Measurements from ENCODE around the gene SOHLH1.

Gene SOHLH1

GRCh38 chr9:135664801-135665794, 34.2 kb downstream of the SOHLH1 start:
- no peak overlapping the region for H3K4me2 ChIP-seq (ENCODE audit: low read length)
- H3K4me1 ChIP-seq (ENCODE audit: low read length) = no peaks in the 10 kb centered on the region
- H3K27me3 ChIP-seq (ENCODE audit: low read depth, low read length) = no peaks in the 10 kb centered on the region
- H3K9me3 ChIP-seq (ENCODE audit: insufficient read depth, low read length) = no peaks in the 10 kb centered on the region
- TF ChIP-seq CTCF (IDR thresholded peaks at IDR 0.05; ENCODE audit: low read depth, low read length) (no peak), EZH2phosphoT487 (IDR thresholded peaks at IDR 0.05; ENCODE audit: low read depth) (no peak)
- no peaks in the 10 kb centered on the region for H3K79me2 ChIP-seq (ENCODE audit: low read length)
- no peak overlapping the region for H2AFZ ChIP-seq (ENCODE audit: low read depth, low read length)
- no peaks in the 10 kb centered on the region for H4K20me1 ChIP-seq (ENCODE audit: insufficient read depth, low read length)
- no peak overlapping the region for H3K9ac ChIP-seq (ENCODE audit: low read length)
- no peak overlapping the region for H3K4me3 ChIP-seq (ENCODE audit: low read length)
- no peaks in the 10 kb centered on the region for H3K36me3 ChIP-seq (replicated peaks; ENCODE audit: low read depth, low read length)
- no peak overlapping the region for H3K27ac ChIP-seq (ENCODE audit: low read length)

GRCh38 chr9:135664266-135664665, 35.0 kb downstream of the SOHLH1 start:
- Histone ChIP-seq H3K9me3 (ENCODE audit: insufficient read depth, low read length) (no peaks in the 10 kb centered on the region), H3K4me1 (ENCODE audit: low read length) (no peaks in the 10 kb centered on the region), H3K4me3 (ENCODE audit: low read length) (no peak overlapping the region), H3K4me2 (ENCODE audit: low read length) (no peak overlapping the region), H3K9ac (ENCODE audit: low read length) (no peak overlapping the region), H4K20me1 (ENCODE audit: insufficient read depth, low read length) (no peaks in the 10 kb centered on the region), H3K27ac (ENCODE audit: low read length) (no peak overlapping the region), H3K27me3 (ENCODE audit: low read depth, low read length) (no peaks in the 10 kb centered on the region), H3K36me3 (replicated peaks; ENCODE audit: low read depth, low read length) (no peaks in the 10 kb centered on the region), H3K79me2 (ENCODE audit: low read length) (no peaks in the 10 kb centered on the region), H2AFZ (ENCODE audit: low read depth, low read length) (no peak overlapping the region)
- TF ChIP-seq CTCF (IDR thresholded peaks at IDR 0.05; ENCODE audit: low read depth, low read length) = no peak
- TF ChIP-seq EZH2phosphoT487 (IDR thresholded peaks at IDR 0.05; ENCODE audit: low read depth) = no peak

- no peaks in the 10 kb centered on the region for H3K27me3 ChIP-seq (ENCODE audit: low read depth, low read length)
- no peak for TF ChIP-seq CTCF (IDR thresholded peaks at IDR 0.05; ENCODE audit: low read depth, low read length)
- TF ChIP-seq EZH2phosphoT487 (IDR thresholded peaks at IDR 0.05; ENCODE audit: low read depth) = no peak
Measured at GRCh38 chr9:135663857-135664256, 35.4 kb downstream of the SOHLH1 start.

GRCh38 chr9:135663451-135663770, 35.9 kb downstream of the SOHLH1 start:
- no peaks in the 10 kb centered on the region for H3K9me3 ChIP-seq (ENCODE audit: insufficient read depth, low read length)
- no peak overlapping the region for H3K9ac ChIP-seq (ENCODE audit: low read length)
- no peaks in the 10 kb centered on the region for H3K4me1 ChIP-seq (ENCODE audit: low read length)
- no peak overlapping the region for H3K4me3 ChIP-seq (ENCODE audit: low read length)
- no peaks in the 10 kb centered on the region for H3K79me2 ChIP-seq (ENCODE audit: low read length)
- no peaks in the 10 kb centered on the region for H4K20me1 ChIP-seq (ENCODE audit: insufficient read depth, low read length)
- no peaks in the 10 kb centered on the region for H3K27me3 ChIP-seq (ENCODE audit: low read depth, low read length)
- H3K27ac ChIP-seq (ENCODE audit: low read length) = no peak overlapping the region
- no peak overlapping the region for H2AFZ ChIP-seq (ENCODE audit: low read depth, low read length)
- H3K4me2 ChIP-seq (ENCODE audit: low read length) = no peak overlapping the region
- no peaks in the 10 kb centered on the region for H3K36me3 ChIP-seq (replicated peaks; ENCODE audit: low read depth, low read length)
- TF ChIP-seq EZH2phosphoT487 (IDR thresholded peaks at IDR 0.05; ENCODE audit: low read depth) = no peak

More at GRCh38 chr9:135663857-135664256, 35.4 kb downstream of the SOHLH1 start:
- H3K4me3 ChIP-seq (ENCODE audit: low read length) = no peak overlapping the region
- H3K9me3 ChIP-seq (ENCODE audit: insufficient read depth, low read length) = no peaks in the 10 kb centered on the region
- H3K27ac ChIP-seq (ENCODE audit: low read length) = no peak overlapping the region
- H3K4me2 ChIP-seq (ENCODE audit: low read length) = no peak overlapping the region
- no peaks in the 10 kb centered on the region for H4K20me1 ChIP-seq (ENCODE audit: insufficient read depth, low read length)
- H3K79me2 ChIP-seq (ENCODE audit: low read length) = no peaks in the 10 kb centered on the region
- no peaks in the 10 kb centered on the region for H3K4me1 ChIP-seq (ENCODE audit: low read length)
- H3K9ac ChIP-seq (ENCODE audit: low read length) = no peak overlapping the region
- no peak overlapping the region for H2AFZ ChIP-seq (ENCODE audit: low read depth, low read length)
- no peaks in the 10 kb centered on the region for H3K36me3 ChIP-seq (replicated peaks; ENCODE audit: low read depth, low read length)
